Body of pancreas (tissue), 4 donors: ENCODE measurements around the gene CT47C1.

Source experiments
- CTCF ChIP-seq, 7 experiments: fragments of 450-650 bp in 4 of 7; fragments of 200-600 bp in 3 of 7; sonication (generic) in 3 of 7; IDR thresholded peaks; one replicate each; pipeline ENCODE4 v1.5.1; 2016 to 2019; ENCODE audit warnings: antibody characterized with exemption in 7 of 7
- POLR2A ChIP-seq, 3 donors: fragments of 450-650 bp; IDR thresholded peaks; one replicate each; pipeline ENCODE4 v1.6.1; 2016; ENCODE audit warnings: antibody characterized with exemption in 3 of 3, mild to moderate bottlenecking in 2 of 3

- TF ChIP-seq CTCF (IDR thresholded peaks at IDR 0.05), result peak; percentile 20 to 71 (median 58)
- no peak for TF ChIP-seq POLR2A (IDR thresholded peaks at IDR 0.05)
These were observed 5.6 kb upstream of the CT47C1 start for GRCh38 chrX:119067023-119067739.
